Liver (tissue), 9 donors: ENCODE data around the gene KLF6. TPM values are rescaled to one million over a fixed set of nuclear protein-coding genes. Genes with fewer than 3 reads are reported as not detected.

Source experiments
- DNase-seq: peaks from one replicate; pipeline ENCODE4 v3.0.0-alpha.2; 2017; ENCODE audit warnings: low spot score
- H3K27ac ChIP-seq, 2 donors: one replicate each; pipeline ENCODE4 v1.7.0; 2013; ENCODE audit warnings: inconsistent platforms in 2 of 2, low read length in 2 of 2, control low read depth in 1 of 2, low read depth in 1 of 2, mild to moderate bottlenecking in 1 of 2
- H3K27me3 ChIP-seq, 4 donors: one replicate each; pipeline versions ENCODE4 v1.6.1 to v1.7.0; 2013; ENCODE audit warnings: low read length in 3 of 4, inconsistent platforms in 1 of 4, mild to moderate bottlenecking in 1 of 4, moderate library complexity in 1 of 4; ENCODE audit not compliant: control insufficient read depth in 4 of 4, insufficient read depth in 4 of 4
- H3K36me3 ChIP-seq, 4 donors: one replicate each; pipeline versions ENCODE4 v1.6.1 to v1.7.0; 2013; ENCODE audit warnings: low read length in 3 of 4, mild to moderate bottlenecking in 3 of 4, low read depth in 1 of 4, moderate library complexity in 1 of 4; ENCODE audit not compliant: control insufficient read depth in 4 of 4, insufficient read depth in 3 of 4
- H3K4me1 ChIP-seq, 4 donors: one replicate each; pipeline versions ENCODE4 v1.6.1 to v1.7.0; 2013; ENCODE audit warnings: low read length in 3 of 4, mild to moderate bottlenecking in 3 of 4, moderate library complexity in 1 of 4; ENCODE audit not compliant: control insufficient read depth in 4 of 4, insufficient read depth in 4 of 4
- H3K4me3 ChIP-seq, 3 donors: one replicate each; pipeline versions ENCODE4 v1.6.1 to v1.7.0; 2013; ENCODE audit warnings: low read length in 3 of 3, control low read depth in 1 of 3, low read depth in 1 of 3, mild to moderate bottlenecking in 1 of 3
- H3K9ac ChIP-seq, 2 donors: one replicate each; pipeline ENCODE4 v1.7.0; 2013; ENCODE audit warnings: low read length in 2 of 2, mild to moderate bottlenecking in 2 of 2, moderate library complexity in 2 of 2, control low read depth in 1 of 2, low read depth in 1 of 2
- H3K9me3 ChIP-seq, 4 donors: one replicate each; pipeline versions ENCODE4 v1.6.1 to v1.7.0; 2013; ENCODE audit warnings: low read length in 3 of 4; ENCODE audit not compliant: control insufficient read depth in 4 of 4
- EGR1 ChIP-seq, 2 donors: IDR thresholded peaks; 2 replicates each; pipeline ENCODE4 v1.6.1; 2016 to 2018; ENCODE audit warnings: antibody characterized with exemption in 2 of 2, low read depth in 2 of 2
- FOXA1 ChIP-seq: IDR thresholded peaks from 2 replicates; pipeline ENCODE4 v1.6.1; 2016; ENCODE audit warnings: antibody characterized with exemption
- FOXA2 ChIP-seq: IDR thresholded peaks from 2 replicates; pipeline ENCODE4 v1.6.1; 2016; ENCODE audit warnings: antibody characterized with exemption
- GABPA ChIP-seq, 2 donors: IDR thresholded peaks in 1 of 2; conservative IDR thresholded peaks in 1 of 2; 2 replicates each; pipeline ENCODE4 v1.6.1; 2016; ENCODE audit warnings: antibody characterized with exemption in 2 of 2, mild to moderate bottlenecking in 1 of 2, moderate library complexity in 1 of 2
- HNF4A ChIP-seq, 2 donors: conservative IDR thresholded peaks; 2 replicates each; pipeline ENCODE4 v1.6.1; 2016; ENCODE audit warnings: antibody characterized with exemption in 2 of 2, mild to moderate bottlenecking in 2 of 2
- HNF4G ChIP-seq: IDR thresholded peaks from 2 replicates; pipeline ENCODE4 v1.6.1; 2016; ENCODE audit warnings: antibody characterized with exemption
- JUND ChIP-seq, 2 donors: IDR thresholded peaks; 2 replicates each; pipeline ENCODE4 v1.6.1; 2016; ENCODE audit warnings: antibody characterized with exemption in 2 of 2
- NR2F2 ChIP-seq: IDR thresholded peaks from 2 replicates; pipeline ENCODE4 v1.6.1; 2016; ENCODE audit warnings: antibody characterized with exemption
- RAD21 ChIP-seq, 2 donors: IDR thresholded peaks; 2 replicates each; pipeline ENCODE4 v1.6.1; 2016; ENCODE audit warnings: antibody characterized with exemption in 2 of 2, mild to moderate bottlenecking in 2 of 2
- REST ChIP-seq: IDR thresholded peaks from 2 replicates; pipeline ENCODE4 v1.6.1; 2016; ENCODE audit warnings: antibody characterized with exemption, mild to moderate bottlenecking
- RXRA ChIP-seq, 2 donors: IDR thresholded peaks; 2 replicates each; pipeline ENCODE4 v1.6.1; 2017 to 2018; ENCODE audit warnings: antibody characterized with exemption in 2 of 2, mild to moderate bottlenecking in 1 of 2
- SP1 ChIP-seq: IDR thresholded peaks from 2 replicates; pipeline ENCODE4 v1.6.1; 2018; ENCODE audit warnings: antibody characterized with exemption, mild to moderate bottlenecking
- TAF1 ChIP-seq: conservative IDR thresholded peaks from 2 replicates; pipeline ENCODE4 v1.6.1; 2016; ENCODE audit warnings: antibody characterized with exemption, mild to moderate bottlenecking
- YY1 ChIP-seq: IDR thresholded peaks from 2 replicates; pipeline ENCODE4 v1.6.1; 2016; ENCODE audit warnings: antibody characterized with exemption, mild to moderate bottlenecking
- WGBS: extraction: QIAGEN DNeasy Blood & Tissue Kit; methylation state at CpG from one replicate; pipeline ENCODE4 v1.1.7; 2013; 5-methylcytosine and 5-hydroxymethylcytosine counted together
- polyA plus RNA-seq, 2 donors: library from polyadenylated mRNA; stranded (reverse) in 1 of 2; unstranded in 1 of 2; fragments of 200-250 nt in 1 of 2; fragments of >200 nt in 1 of 2; fragmentation: Nextera tagmentation in 1 of 2; extraction: Ambion mirVana in 1 of 2; gene quantifications; one replicate each; pipeline versions ENCODE4 v1.2.1 to v1.2.3, GENCODE V29; 2013 to 2015
- total RNA-seq, 2 donors: library from RNA; depleted of rRNA; stranded (reverse); fragments of >200 nt; gene quantifications; one replicate each; pipeline ENCODE4 v1.2.3, GENCODE V29; 2014
- TF ChIP-seq, protein P1 (sequence below): IDR thresholded peaks from 2 replicates; pipeline ENCODE4 v1.6.1; 2016; ENCODE audit warnings: antibody characterized with exemption
- TF ChIP-seq, protein P2 (sequence below): IDR thresholded peaks from 2 replicates; pipeline ENCODE4 v1.6.1; 2016; ENCODE audit warnings: antibody characterized with exemption
- TF ChIP-seq, protein P3 (sequence below): fragments of 150-350 bp; IDR thresholded peaks from 2 replicates; pipeline ENCODE4 v1.5.1; 2017; ENCODE audit warnings: improper control_type of control experiment, low read depth, low read length; ENCODE audit not compliant: missing input control
- TF ChIP-seq, protein P4 (sequence below): IDR thresholded peaks from 2 replicates; pipeline ENCODE4 v1.6.1; 2016; ENCODE audit warnings: antibody characterized with exemption
- donor health status: healthy.
- donor health status: healthy.
- donor health status: healthy.
- donor health status: healthy.
- donor health status: healthy.

Gene KLF6
- total and polyA plus RNA-seq, 4 donors, result 11.0 to 124 (median 22.2) TPM

- H3K27me3 ChIP-seq, result no peaks in the 10 kb centered on the region
- H3K27ac ChIP-seq, result peak overlapping the region; percentile 95
- H3K36me3 ChIP-seq, result no peaks in the 10 kb centered on the region
- H3K4me1 ChIP-seq, result peaks cover 5 to 16% (median 10%) of the 10 kb centered on the region in 4 donors
- peak overlapping the region in 2 of 3 donors; percentile 25 to 35 for H3K4me3 ChIP-seq
- TF ChIP-seq JUND (IDR thresholded peaks at IDR 0.05) (peak; percentile 89 to 97), HNF4A (conservative IDR thresholded peaks at IDR 0.05) (peak; percentile 91 to 94), RXRA (IDR thresholded peaks at IDR 0.05) (peak; percentile 96 to 98), EGR1 (IDR thresholded peaks at IDR 0.05; ENCODE audit: low read depth in 2 of 2) (no peak), SP1 (peak; percentile 86), YY1 (peak; percentile 84), RAD21 (IDR thresholded peaks at IDR 0.05) (peak; percentile 56 to 59), NR2F2 (no peak), HNF4G (peak; percentile 66), TAF1 (no peak), GABPA (IDR thresholded peaks at IDR 0.05 in 1 of 2, conservative IDR thresholded peaks at IDR 0.05 in 1 of 2) (peak in 1 of 2 donors; percentile 33), FOXA2 (peak; percentile 70), FOXA1 (peak; percentile 75), REST (peak; percentile 84)
- TF ChIP-seq, protein P1, sequence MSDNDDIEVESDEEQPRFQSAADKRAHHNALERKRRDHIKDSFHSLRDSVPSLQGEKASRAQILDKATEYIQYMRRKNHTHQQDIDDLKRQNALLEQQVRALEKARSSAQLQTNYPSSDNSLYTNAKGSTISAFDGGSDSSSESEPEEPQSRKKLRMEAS, result peak; percentile 80
- TF ChIP-seq, protein P2, sequence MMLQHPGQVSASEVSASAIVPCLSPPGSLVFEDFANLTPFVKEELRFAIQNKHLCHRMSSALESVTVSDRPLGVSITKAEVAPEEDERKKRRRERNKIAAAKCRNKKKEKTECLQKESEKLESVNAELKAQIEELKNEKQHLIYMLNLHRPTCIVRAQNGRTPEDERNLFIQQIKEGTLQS, result peak; percentile 68
- TF ChIP-seq, protein P3, sequence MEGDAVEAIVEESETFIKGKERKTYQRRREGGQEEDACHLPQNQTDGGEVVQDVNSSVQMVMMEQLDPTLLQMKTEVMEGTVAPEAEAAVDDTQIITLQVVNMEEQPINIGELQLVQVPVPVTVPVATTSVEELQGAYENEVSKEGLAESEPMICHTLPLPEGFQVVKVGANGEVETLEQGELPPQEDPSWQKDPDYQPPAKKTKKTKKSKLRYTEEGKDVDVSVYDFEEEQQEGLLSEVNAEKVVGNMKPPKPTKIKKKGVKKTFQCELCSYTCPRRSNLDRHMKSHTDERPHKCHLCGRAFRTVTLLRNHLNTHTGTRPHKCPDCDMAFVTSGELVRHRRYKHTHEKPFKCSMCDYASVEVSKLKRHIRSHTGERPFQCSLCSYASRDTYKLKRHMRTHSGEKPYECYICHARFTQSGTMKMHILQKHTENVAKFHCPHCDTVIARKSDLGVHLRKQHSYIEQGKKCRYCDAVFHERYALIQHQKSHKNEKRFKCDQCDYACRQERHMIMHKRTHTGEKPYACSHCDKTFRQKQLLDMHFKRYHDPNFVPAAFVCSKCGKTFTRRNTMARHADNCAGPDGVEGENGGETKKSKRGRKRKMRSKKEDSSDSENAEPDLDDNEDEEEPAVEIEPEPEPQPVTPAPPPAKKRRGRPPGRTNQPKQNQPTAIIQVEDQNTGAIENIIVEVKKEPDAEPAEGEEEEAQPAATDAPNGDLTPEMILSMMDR, result no peak
- TF ChIP-seq, protein P4, sequence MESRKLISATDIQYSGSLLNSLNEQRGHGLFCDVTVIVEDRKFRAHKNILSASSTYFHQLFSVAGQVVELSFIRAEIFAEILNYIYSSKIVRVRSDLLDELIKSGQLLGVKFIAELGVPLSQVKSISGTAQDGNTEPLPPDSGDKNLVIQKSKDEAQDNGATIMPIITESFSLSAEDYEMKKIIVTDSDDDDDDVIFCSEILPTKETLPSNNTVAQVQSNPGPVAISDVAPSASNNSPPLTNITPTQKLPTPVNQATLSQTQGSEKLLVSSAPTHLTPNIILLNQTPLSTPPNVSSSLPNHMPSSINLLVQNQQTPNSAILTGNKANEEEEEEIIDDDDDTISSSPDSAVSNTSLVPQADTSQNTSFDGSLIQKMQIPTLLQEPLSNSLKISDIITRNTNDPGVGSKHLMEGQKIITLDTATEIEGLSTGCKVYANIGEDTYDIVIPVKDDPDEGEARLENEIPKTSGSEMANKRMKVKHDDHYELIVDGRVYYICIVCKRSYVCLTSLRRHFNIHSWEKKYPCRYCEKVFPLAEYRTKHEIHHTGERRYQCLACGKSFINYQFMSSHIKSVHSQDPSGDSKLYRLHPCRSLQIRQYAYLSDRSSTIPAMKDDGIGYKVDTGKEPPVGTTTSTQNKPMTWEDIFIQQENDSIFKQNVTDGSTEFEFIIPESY, result peak; percentile 90
- DNase-seq, result no peak
- 28% methylated on average over 7 of the region's 7 CpGs for WGBS
- H3K9me3 ChIP-seq, result no peaks in the 10 kb centered on the region
- H3K9ac ChIP-seq, result peak overlapping the region in 1 of 2 donors; percentile 72
Observed at GRCh38 chr10:3727268-3727667, 57.7 kb downstream of the KLF6 start.
